CD14-positive monocyte (primary cell): ENCODE results near the gene RNF157. TPM values are rescaled to one million over a fixed set of nuclear protein-coding genes. Genes with fewer than 3 reads are reported as not detected.

ENCODE experiments used
- DNase-seq, 3 donors: peaks; one replicate each; pipeline ENCODE4 v3.0.0-alpha.2; 2011 to 2022
- H2AFZ ChIP-seq: 2 replicates; pipeline ENCODE4 v1.6.0; 2012; ENCODE audit warnings: mild to moderate bottlenecking, low read depth, low read length, inconsistent platforms; ENCODE audit not compliant: insufficient read depth, poor library complexity, severe bottlenecking
- H3K27ac ChIP-seq, 2 donors: 1 replicate in 1 of 2; 2 replicates in 1 of 2; pipeline ENCODE4 v1.5.1; 2012 to 2013; ENCODE audit warnings: low read length in 2 of 2, control low read depth in 1 of 2, inconsistent platforms in 1 of 2, low read depth in 1 of 2, mild to moderate bottlenecking in 1 of 2
- H3K27me3 ChIP-seq, 2 donors: one replicate each; pipeline versions ENCODE4 v1.6.0 to v1.6.1; 2011 to 2013; ENCODE audit warnings: low read length in 2 of 2; ENCODE audit not compliant: control insufficient read depth in 2 of 2, insufficient read depth in 2 of 2
- H3K36me3 ChIP-seq, 2 donors: replicated peaks in 1 of 2; 1 replicate in 1 of 2; 2 replicates in 1 of 2; pipeline versions ENCODE4 v1.5.1 to v1.6.1; 2012 to 2013; ENCODE audit warnings: low read length in 2 of 2, control low read depth in 1 of 2, inconsistent platforms in 1 of 2, mild to moderate bottlenecking in 1 of 2; ENCODE audit not compliant: insufficient read depth in 2 of 2, control insufficient read depth in 1 of 2
- H3K4me1 ChIP-seq, 2 donors: 1 replicate in 1 of 2; 2 replicates in 1 of 2; pipeline versions ENCODE4 v1.5.1 to v1.6.1; 2012 to 2013; ENCODE audit warnings: low read length in 2 of 2, control low read depth in 1 of 2, inconsistent platforms in 1 of 2, mild to moderate bottlenecking in 1 of 2, moderate library complexity in 1 of 2; ENCODE audit not compliant: insufficient read depth in 2 of 2, control insufficient read depth in 1 of 2
- H3K4me2 ChIP-seq: replicated peaks from 2 replicates; pipeline ENCODE3; 2012; ENCODE audit warnings: low read length, moderate library complexity, mild to moderate bottlenecking; ENCODE audit not compliant: poor library complexity, severe bottlenecking; ENCODE audit errors: extremely low read depth
- H3K4me3 ChIP-seq, 3 experiments: fragments of 200-600 bp in 1 of 3; sonication (generic) in 1 of 3; replicated peaks in 1 of 3; 1 replicate in 2 of 3; 2 replicates in 1 of 3; pipeline ENCODE4 v1.5.1; 2011 to 2013; ENCODE audit warnings: low read length in 3 of 3, mild to moderate bottlenecking in 3 of 3, control low read depth in 2 of 3, low read depth in 2 of 3, inconsistent platforms in 1 of 3, moderate library complexity in 1 of 3
- H3K79me2 ChIP-seq: 2 replicates; pipeline ENCODE4 v1.6.0; 2012; ENCODE audit warnings: mild to moderate bottlenecking, control low read depth, inconsistent platforms, low read length, moderate library complexity; ENCODE audit not compliant: insufficient read depth
- H3K9ac ChIP-seq: 2 replicates; pipeline ENCODE4 v1.6.0; 2017; ENCODE audit warnings: low read length, mild to moderate bottlenecking; ENCODE audit not compliant: insufficient read depth, poor library complexity, severe bottlenecking
- H3K9me3 ChIP-seq, 2 donors: replicated peaks in 1 of 2; 1 replicate in 1 of 2; 2 replicates in 1 of 2; pipeline versions ENCODE4 v1.5.1 to v1.6.1; 2012 to 2013; ENCODE audit warnings: low read length in 2 of 2, control low read depth in 1 of 2; ENCODE audit not compliant: control insufficient read depth in 1 of 2, insufficient read depth in 1 of 2
- H4K20me1 ChIP-seq: 2 replicates; pipeline ENCODE4 v1.6.0; 2012; ENCODE audit warnings: mild to moderate bottlenecking, low read length, control low read depth, moderate library complexity; ENCODE audit not compliant: insufficient read depth
- H3K27ac Mint-ChIP-seq, 7 donors: one replicate each; pipeline ENCODE4 v1.8.0; 2020; ENCODE audit warnings: mild to moderate bottlenecking in 7 of 7, mixed read lengths in 7 of 7, moderate library complexity in 6 of 7, inconsistent platforms in 2 of 7
- H3K27me3 Mint-ChIP-seq, 3 donors: one replicate each; pipeline ENCODE4 v1.8.0; 2021 to 2022; ENCODE audit warnings: low read depth in 3 of 3, mild to moderate bottlenecking in 3 of 3, mixed read lengths in 3 of 3, moderate library complexity in 3 of 3, inconsistent platforms in 1 of 3
- H3K36me3 Mint-ChIP-seq, 2 donors: one replicate each; pipeline ENCODE4 v1.8.0; 2020; ENCODE audit warnings: mixed read lengths in 2 of 2, inconsistent platforms in 1 of 2, mild to moderate bottlenecking in 1 of 2
- H3K4me1 Mint-ChIP-seq: one replicate; pipeline ENCODE4 v1.8.0; 2020; ENCODE audit warnings: mild to moderate bottlenecking, mixed read lengths
- H3K4me3 Mint-ChIP-seq, 2 donors: one replicate each; pipeline ENCODE4 v1.8.0; 2020; ENCODE audit warnings: mild to moderate bottlenecking in 2 of 2, mixed read lengths in 2 of 2, moderate library complexity in 1 of 2
- H3K9me3 Mint-ChIP-seq, 7 donors: one replicate each; pipeline ENCODE4 v1.8.0; 2020 to 2022; ENCODE audit warnings: mixed read lengths in 7 of 7, mild to moderate bottlenecking in 6 of 7, moderate library complexity in 6 of 7, inconsistent platforms in 2 of 7
- WGBS: methylation state at CpG from one replicate; pipeline ENCODE4 v1.1.5; 2013; ENCODE audit warnings: missing lambda C conversion rate; ENCODE audit not compliant: insufficient coverage; 5-methylcytosine and 5-hydroxymethylcytosine counted together
- intact Hi-C, 2 donors: fragments of 100-400 bp; cut with micrococcal nuclease; formaldehyde crosslinking; loops; one replicate each; pipeline versions ENCODE4 v1.15.0 to v1.15.1; 2023
- polyA plus RNA-seq, 3 donors: library from polyadenylated mRNA; depleted of rRNA in 1 of 3; unstranded in 2 of 3; stranded (reverse) in 1 of 3; fragments of 300-500 nt in 2 of 3; fragments of >200 nt in 1 of 3; fragmentation: Illumina TruSeq in 2 of 3; gene quantifications; 1 replicate in 2 of 3; 2 replicates in 1 of 3; pipeline ENCODE4 v1.2.3, GENCODE V29; 2012 to 2021
- TF ChIP-seq, protein P1 (sequence below): fragments of 200-600 bp; IDR thresholded peaks from one replicate; pipeline ENCODE4 v1.8.0; 2022; ENCODE audit warnings: antibody characterized with exemption, mild to moderate bottlenecking

The RNF157 gene
- polyA plus RNA-seq, 3 donors = 0.03 TPM; not detected in 2

DNA sequence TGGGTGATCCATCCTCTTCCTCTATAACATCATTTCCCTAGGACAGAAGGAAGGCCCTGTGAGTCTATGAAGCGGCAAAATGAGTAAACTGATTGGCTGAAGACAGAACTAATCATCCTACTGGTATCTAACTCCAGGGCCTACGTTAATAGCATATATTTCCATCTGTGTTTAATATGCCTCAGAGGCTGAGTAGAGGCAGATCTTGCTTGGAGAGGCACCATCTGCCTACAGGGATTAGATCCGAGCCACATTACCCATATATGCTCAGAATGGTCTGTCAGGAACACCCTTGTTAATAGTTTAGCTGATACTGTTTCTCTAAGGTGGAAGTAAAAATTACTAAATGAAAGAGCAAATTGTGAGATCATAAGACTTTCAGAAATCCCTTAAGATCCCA lies 86.0 kb downstream of the RNF157 start:
- WGBS = no CpG with 5 or more reads among the region's 3 CpGs

DNA sequence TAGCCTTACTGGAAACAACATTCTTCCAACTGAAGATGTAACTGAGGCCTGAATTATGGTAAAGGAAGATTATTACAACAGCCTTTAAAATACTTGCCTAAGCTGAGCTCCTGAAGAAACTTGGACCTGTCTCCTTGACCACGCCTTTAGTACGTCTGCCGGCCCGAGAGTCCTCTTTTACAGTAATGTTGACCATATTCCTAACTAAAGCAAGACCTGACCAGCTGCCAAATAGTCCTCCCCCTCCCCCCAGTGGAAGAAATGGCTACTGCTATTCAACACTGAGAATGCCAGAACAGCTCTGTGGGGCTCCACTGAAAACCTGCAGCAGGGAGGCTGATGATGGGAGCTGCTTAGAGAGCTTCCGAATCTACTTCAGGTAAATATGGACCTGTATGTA lies 86.7 kb downstream of the RNF157 start:
- 100% methylated on average over 3 of the region's 5 CpGs for WGBS
- H3K36me3 ChIP-seq = no peaks in the 10 kb centered on the region
- Mint-ChIP-seq H3K36me3 (no peaks in the 10 kb centered on the region), H3K4me1 (no peaks in the 10 kb centered on the region), H3K9me3 (no peaks in the 10 kb centered on the region), H3K27me3 (peaks cover 1 to 3% (median 2%) of the 10 kb centered on the region in 3 donors), H3K27ac (no peak overlapping the region), H3K4me3 (no peak overlapping the region)
- intact Hi-C loops = no loop called here
- H3K4me2 ChIP-seq = no peak overlapping the region
- no peak overlapping the region for H3K4me3 ChIP-seq
- DNase-seq = no peak
- H3K9ac ChIP-seq = no peak overlapping the region
- H3K4me1 ChIP-seq = no peaks in the 10 kb centered on the region
- H2AFZ ChIP-seq = no peak overlapping the region
- no peaks in the 10 kb centered on the region for H3K79me2 ChIP-seq
- H4K20me1 ChIP-seq = no peaks in the 10 kb centered on the region
- no peaks in the 10 kb centered on the region for H3K27me3 ChIP-seq
- TF ChIP-seq, protein P1, sequence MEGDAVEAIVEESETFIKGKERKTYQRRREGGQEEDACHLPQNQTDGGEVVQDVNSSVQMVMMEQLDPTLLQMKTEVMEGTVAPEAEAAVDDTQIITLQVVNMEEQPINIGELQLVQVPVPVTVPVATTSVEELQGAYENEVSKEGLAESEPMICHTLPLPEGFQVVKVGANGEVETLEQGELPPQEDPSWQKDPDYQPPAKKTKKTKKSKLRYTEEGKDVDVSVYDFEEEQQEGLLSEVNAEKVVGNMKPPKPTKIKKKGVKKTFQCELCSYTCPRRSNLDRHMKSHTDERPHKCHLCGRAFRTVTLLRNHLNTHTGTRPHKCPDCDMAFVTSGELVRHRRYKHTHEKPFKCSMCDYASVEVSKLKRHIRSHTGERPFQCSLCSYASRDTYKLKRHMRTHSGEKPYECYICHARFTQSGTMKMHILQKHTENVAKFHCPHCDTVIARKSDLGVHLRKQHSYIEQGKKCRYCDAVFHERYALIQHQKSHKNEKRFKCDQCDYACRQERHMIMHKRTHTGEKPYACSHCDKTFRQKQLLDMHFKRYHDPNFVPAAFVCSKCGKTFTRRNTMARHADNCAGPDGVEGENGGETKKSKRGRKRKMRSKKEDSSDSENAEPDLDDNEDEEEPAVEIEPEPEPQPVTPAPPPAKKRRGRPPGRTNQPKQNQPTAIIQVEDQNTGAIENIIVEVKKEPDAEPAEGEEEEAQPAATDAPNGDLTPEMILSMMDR = no peak
- no peaks in the 10 kb centered on the region for H3K9me3 ChIP-seq
- H3K27ac ChIP-seq = no peak overlapping the region

More for the DNA sequence above, 86.0 kb downstream of the RNF157 start:
- Histone ChIP-seq H3K27me3 (no peaks in the 10 kb centered on the region), H3K27ac (no peak overlapping the region), H3K4me2 (no peak overlapping the region), H4K20me1 (no peaks in the 10 kb centered on the region), H2AFZ (no peak overlapping the region), H3K9me3 (no peaks in the 10 kb centered on the region), H3K4me1 (no peaks in the 10 kb centered on the region), H3K4me3 (no peak overlapping the region), H3K36me3 (no peaks in the 10 kb centered on the region), H3K79me2 (no peaks in the 10 kb centered on the region), H3K9ac (no peak overlapping the region)
- Mint-ChIP-seq H3K4me3 (no peak overlapping the region), H3K9me3 (no peaks in the 10 kb centered on the region), H3K36me3 (no peaks in the 10 kb centered on the region), H3K27ac (no peak overlapping the region), H3K4me1 (no peaks in the 10 kb centered on the region), H3K27me3 (peaks cover 0 to 3% (median 3%) of the 10 kb centered on the region in 3 donors)
- no peak for DNase-seq
- intact Hi-C loops = no loop called here
- TF ChIP-seq, protein P1 = no peak
